ENCODE measurements around the gene NUBPL.

GRCh38 chr14:31806249-31806648, 245.0 kb downstream of the NUBPL start:
- TF ChIP-seq CTCF (IDR thresholded peaks at IDR 0.05 in 8 of 11, conservative IDR thresholded peaks at IDR 0.05 in 3 of 11) (no peak), POLR2A (IDR thresholded peaks at IDR 0.05) (no peak)
